GM23248 (cell line): Measurements from ENCODE around the gene ZNF324B. TPM values are rescaled to one million over a fixed set of nuclear protein-coding genes. Genes with fewer than 3 reads are reported as not detected.
A peak's percentile ranks its signal among the peaks of the same experiment; 100 is the strongest.
"Not testable (repeated sequence)": the region's sequence is repeated elsewhere in the genome, so short reads cannot be mapped to it uniquely, and the experiment has no call there.

Source experiments
- DNase-seq: peaks from one replicate; pipeline ENCODE4 v3.0.0-alpha.2; 2015
- H2AFZ ChIP-seq: fragments of 200-600 bp; sonication (generic); 2 replicates; pipeline ENCODE4 v1.6.1; 2016; ENCODE audit warnings: antibody characterized with exemption
- H3F3A ChIP-seq: fragments of 200-600 bp; sonication (generic); 2 replicates; pipeline ENCODE4 v1.6.1; 2016; ENCODE audit warnings: mild to moderate bottlenecking, antibody characterized with exemption, mixed run types; ENCODE audit not compliant: insufficient read depth
- H3K27ac ChIP-seq: fragments of 200-600 bp; sonication (generic); 2 replicates; pipeline ENCODE4 v1.5.1; 2016; ENCODE audit warnings: mild to moderate bottlenecking
- H3K27me3 ChIP-seq: fragments of 200-600 bp; sonication (generic); replicated peaks from 2 replicates; pipeline ENCODE4 v1.6.1; 2016; ENCODE audit warnings: mild to moderate bottlenecking; ENCODE audit not compliant: insufficient read depth
- H3K36me3 ChIP-seq: fragments of 200-600 bp; sonication (generic); 2 replicates; pipeline ENCODE4 v1.6.1; 2016; ENCODE audit warnings: low read depth, mild to moderate bottlenecking
- H3K4me1 ChIP-seq: fragments of 200-600 bp; sonication (generic); 2 replicates; pipeline ENCODE4 v1.6.1; 2016; ENCODE audit warnings: mild to moderate bottlenecking; ENCODE audit not compliant: insufficient read depth
- H3K4me2 ChIP-seq: fragments of 200-600 bp; sonication (generic); one replicate; pipeline ENCODE4 v1.6.1; 2016; ENCODE audit warnings: mild to moderate bottlenecking; ENCODE audit not compliant: unreplicated experiment
- H3K4me3 ChIP-seq: fragments of 200-600 bp; sonication (generic); 2 replicates; pipeline ENCODE4 v1.5.1; 2016; ENCODE audit warnings: mild to moderate bottlenecking
- H3K79me2 ChIP-seq: fragments of 200-600 bp; sonication (generic); 2 replicates; pipeline ENCODE4 v1.6.1; 2016; ENCODE audit warnings: mild to moderate bottlenecking; ENCODE audit not compliant: insufficient read depth
- H3K9ac ChIP-seq: fragments of 200-600 bp; sonication (generic); 2 replicates; pipeline ENCODE4 v1.6.1; 2016; ENCODE audit warnings: mild to moderate bottlenecking
- H3K9me2 ChIP-seq: fragments of 200-600 bp; sonication (generic); 2 replicates; pipeline ENCODE4 v1.6.1; 2016; ENCODE audit warnings: mixed run types, mild to moderate bottlenecking, moderate library complexity; ENCODE audit not compliant: insufficient read depth
- H3K9me3 ChIP-seq: fragments of 200-600 bp; sonication (generic); one replicate; pipeline ENCODE4 v1.6.1; 2017; ENCODE audit warnings: low read depth
- H4K20me1 ChIP-seq: fragments of 200-600 bp; sonication (generic); 2 replicates; pipeline ENCODE4 v1.6.0; 2016; ENCODE audit not compliant: insufficient read depth
- EZH2 ChIP-seq: fragments of 200-600 bp; sonication (generic); IDR thresholded peaks from 2 replicates; pipeline ENCODE4 v1.6.1; 2018; ENCODE audit warnings: antibody characterized with exemption, mild to moderate bottlenecking; ENCODE audit not compliant: insufficient read depth, poor library complexity, severe bottlenecking
- EZH2phosphoT487 ChIP-seq: fragments of 200-600 bp; sonication (generic); IDR thresholded peaks from 2 replicates; pipeline ENCODE4 v1.6.1; 2018; ENCODE audit warnings: antibody characterized with exemption, moderate library complexity, mild to moderate bottlenecking, low read depth; ENCODE audit not compliant: insufficient read depth
- WGBS, 2 experiments: methylation state at CpG; one replicate each; pipeline ENCODE4 v1.1.6; 2015 to 2017; ENCODE audit warnings: low lambda C conversion rate in 2 of 2, low coverage in 1 of 2; ENCODE audit errors: missing lambda C conversion rate in 2 of 2; 5-methylcytosine and 5-hydroxymethylcytosine counted together
- in situ Hi-C: fragments of 300-500 bp; cut with MboI; formaldehyde crosslinking; loops from 2 replicates; pipeline ENCODE4 v1.15.0; 2020
- polyA plus RNA-seq: library from polyadenylated mRNA; unstranded; fragments of >200 nt; fragmentation: Nextera tagmentation; extraction: Ambion mirVana; gene quantifications from 2 replicates; pipeline ENCODE4 v1.2.1, GENCODE V29; 2016
- total RNA-seq: library from RNA; depleted of rRNA; stranded (reverse); fragments of >200 nt; shearing (Covaris generic); gene quantifications from 2 replicates; pipeline ENCODE4 v1.2.3, GENCODE V29; 2014; rRNA removed

The ZNF324B gene
- total RNA-seq (10.5 TPM in 2 replicates), polyA plus RNA-seq (2.1 and 3.0 TPM in 2 replicates)

DNA sequence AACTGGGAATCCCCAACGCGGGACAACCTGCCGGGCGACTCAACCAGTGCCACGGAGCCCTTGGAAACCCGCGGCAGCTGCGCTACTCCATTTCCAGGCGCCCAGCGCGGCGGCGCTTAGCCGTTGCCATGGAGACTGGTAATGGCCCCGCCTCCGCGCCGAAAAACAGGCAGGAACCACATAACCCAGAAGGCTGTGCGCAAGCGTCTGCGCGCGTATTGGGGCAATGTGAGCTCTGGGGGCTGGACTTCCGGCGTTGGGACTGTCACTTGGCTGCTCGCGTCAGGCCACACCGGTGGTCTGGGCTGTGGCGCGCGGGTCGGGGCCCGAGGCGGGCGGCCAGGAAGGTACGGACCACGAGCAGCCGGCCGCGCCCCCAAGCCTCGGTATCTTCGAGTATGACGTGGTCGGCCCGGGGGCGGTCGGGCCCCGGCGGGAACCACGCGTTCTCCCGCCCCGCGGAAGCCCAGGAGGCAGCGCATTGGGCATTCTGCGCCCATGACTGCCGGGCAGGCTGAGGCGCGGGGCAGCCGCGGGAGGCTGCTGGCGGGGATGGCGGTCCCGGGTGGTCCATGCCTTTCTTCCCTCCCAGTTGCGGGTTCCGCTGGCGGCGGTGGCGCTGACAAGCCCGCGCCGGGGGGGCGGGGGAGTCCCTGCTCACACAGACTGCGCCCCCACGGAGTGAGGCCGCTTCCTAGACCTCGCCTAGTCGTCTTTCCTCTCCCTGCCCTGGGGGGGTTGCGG lies at the start of gene ZNF324B:
ZNF324B (plus strand) TSS at position 265 of the 744 bp plus-strand sequence. CDS start 2,080 bp downstream, outside the sequence.
- Histone ChIP-seq H3K27me3 (no peaks in the 10 kb centered on the region), H3K36me3 (no peaks in the 10 kb centered on the region), H3K9me3 (no peaks in the 10 kb centered on the region), H3K79me2 (no peaks in the 10 kb centered on the region; the same call in 1 of the 2 replicates), H3K4me1 (no peaks in the 10 kb centered on the region), H3F3A (no peaks in the 10 kb centered on the region), H3K9ac (peak within 1 kb of the TSS; percentile 77), H2AFZ (peak within 1 kb of the TSS; percentile 97), H3K4me2 (peak within 1 kb of the TSS; percentile 93), H4K20me1 (no peaks in the 10 kb centered on the region), H3K4me3 (peak within 1 kb of the TSS; percentile 82), H3K9me2 (no peaks in the 10 kb centered on the region), H3K27ac (no peak within 1 kb of the TSS)
- in situ Hi-C loops, result no loop called here
- peak; percentile 98 for DNase-seq
- WGBS, 2 experiments, result 0 to 1% methylated on average over 56 to 70 of the region's 79 CpGs
- TF ChIP-seq EZH2phosphoT487 (no peak), EZH2 (no peak)

DNA sequence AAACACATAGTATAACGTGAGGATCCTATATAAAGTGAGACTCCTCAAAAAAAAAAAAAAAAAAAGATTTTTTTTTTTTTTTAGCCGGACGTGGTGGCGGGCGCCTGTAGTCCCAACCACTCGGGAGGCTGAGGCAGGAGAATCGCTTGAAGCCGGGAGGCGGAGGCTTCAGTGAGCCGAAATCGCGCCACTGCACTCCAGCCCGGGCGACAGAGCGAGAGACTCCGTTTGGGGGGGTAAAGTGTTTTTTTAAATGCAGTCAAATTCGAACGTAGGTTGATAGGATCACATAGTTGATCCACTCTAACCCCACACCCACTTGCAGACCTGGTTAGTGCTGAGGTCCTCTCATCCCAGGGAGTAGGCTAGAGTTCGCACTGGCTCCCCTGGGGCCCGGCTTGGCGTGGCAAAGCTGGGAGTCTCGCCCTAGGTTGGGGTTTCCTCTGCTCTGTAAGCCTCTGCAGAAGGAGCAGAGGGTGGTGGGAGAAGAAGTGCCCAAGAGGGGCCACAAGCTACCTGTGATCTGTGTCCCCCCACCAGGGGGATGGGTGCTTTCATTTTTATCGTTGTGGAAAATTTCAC lies 49.5 kb upstream of the ZNF324B start:
- Histone ChIP-seq H3K36me3 (no peaks in the 10 kb centered on the region), H3K27ac (peak overlapping the region; percentile 79), H3K9ac (peak overlapping the region; percentile 84), H4K20me1 (no peaks in the 10 kb centered on the region), H3K9me2 (no peaks in the 10 kb centered on the region), H3K4me3 (peak overlapping the region; percentile 85), H3F3A (0 out of 2 replicates have a peak, but pooled peaks cover 5% of the 10 kb centered on the region), H3K4me1 (peaks cover 6% of the 10 kb centered on the region), H3K27me3 (no peaks in the 10 kb centered on the region), H3K79me2 (peaks cover 5% of the 10 kb centered on the region; the same call in 1 of the 2 replicates), H3K9me3 (no peaks in the 10 kb centered on the region), H2AFZ (peak overlapping the region; percentile 91), H3K4me2 (peak overlapping the region; percentile 81)
- in situ Hi-C loops, result no loop called here
- TF ChIP-seq EZH2phosphoT487, result no peak
- no peak for TF ChIP-seq EZH2
- DNase-seq, result no peak
- WGBS, 2 experiments, result 26 to 28% methylated on average over 21 to 23 of the region's 23 CpGs

- H3K27ac ChIP-seq, in situ Hi-C loops, H3K9me2 ChIP-seq, H4K20me1 ChIP-seq, H2AFZ ChIP-seq, H3K4me3 ChIP-seq, H3F3A ChIP-seq, H3K9me3 ChIP-seq, H3K9ac ChIP-seq, H3K27me3 ChIP-seq, H3K36me3 ChIP-seq, H3K4me2 ChIP-seq: not testable (repeated sequence)
- Histone ChIP-seq H3K4me1 (peaks cover 12% of the 10 kb centered on the region), H3K79me2 (peaks cover 23% of the 10 kb centered on the region)
- 67 to 73% methylated on average over 5 of the region's 5 CpGs for WGBS, 2 experiments
- DNase-seq, result peak; percentile 23
Observed at GRCh38 chr19:58403920-58404478, 47.4 kb upstream of the ZNF324B start.

- 0 out of 2 replicates have a peak, but pooled peaks cover 11% of the 10 kb centered on the region for H3K4me1 ChIP-seq
- peak overlapping the region; percentile 59 for H3K27ac ChIP-seq
- H3K9me3 ChIP-seq, result no peaks in the 10 kb centered on the region
- peaks cover 49% of the 10 kb centered on the region for H3K79me2 ChIP-seq
- peak overlapping the region; percentile 93 for H3K4me2 ChIP-seq
- in situ Hi-C loops, result no loop called here
- peak; percentile 55 for DNase-seq
- TF ChIP-seq EZH2 (no peak), EZH2phosphoT487 (no peak)
- H3K9me2 ChIP-seq, result no peaks in the 10 kb centered on the region
- peak overlapping the region; percentile 91 for H3K4me3 ChIP-seq
- no peaks in the 10 kb centered on the region for H3K27me3 ChIP-seq
- H2AFZ ChIP-seq, result peak overlapping the region; percentile 84; the same call in 1 of the 2 replicates
- 0 out of 2 replicates have a peak, but pooled peaks cover 5% of the 10 kb centered on the region for H3F3A ChIP-seq
- no peaks in the 10 kb centered on the region for H3K36me3 ChIP-seq
- peak overlapping the region; percentile 92 for H3K9ac ChIP-seq
- H4K20me1 ChIP-seq, result no peaks in the 10 kb centered on the region
- WGBS, 2 experiments, result 58% methylated on average over 10 of the region's 10 CpGs
Observed at GRCh38 chr19:58406818-58407657, 44.4 kb upstream of the ZNF324B start.
